Pons (tissue), 1 donor: ENCODE data around the gene IQSEC1.
"Not testable (repeated sequence)": the region's sequence is repeated elsewhere in the genome, so short reads cannot be mapped to it uniquely, and the experiment has no call there.

Source experiments
- DNase-seq: peaks from one replicate; pipeline ENCODE4 v3.0.0-alpha.2; 2016; ENCODE audit warnings: low spot score

IQSEC1 gene

DNA sequence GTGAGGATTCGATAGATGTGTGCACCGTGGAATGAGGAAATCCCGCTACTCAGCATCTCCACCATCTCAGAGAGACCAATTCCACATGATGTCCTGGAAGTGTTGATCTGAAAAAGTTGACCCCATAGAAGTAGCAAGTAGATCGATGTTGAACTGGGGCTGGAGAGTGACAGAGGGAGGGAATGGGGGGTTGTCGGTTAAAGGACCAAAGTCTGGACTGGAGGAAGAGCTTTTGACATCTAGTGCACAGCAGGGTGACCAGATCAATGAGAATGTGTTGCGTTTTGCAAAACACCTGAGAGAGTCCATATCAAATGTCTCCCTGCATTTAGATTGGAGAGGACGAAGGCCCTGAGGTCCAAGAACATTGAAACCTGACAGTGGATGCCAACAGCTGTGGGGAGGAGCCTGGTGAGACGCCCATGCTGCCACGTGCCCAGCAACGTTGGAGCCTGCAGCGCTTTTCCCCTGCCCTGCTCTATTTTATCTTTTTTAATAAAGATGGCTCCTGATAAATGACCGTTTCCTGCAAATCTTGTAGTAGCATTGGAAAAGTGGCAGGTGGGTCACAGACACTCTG lies 201.7 kb downstream of the IQSEC1 start:
- DNase-seq = no peak

DNA sequence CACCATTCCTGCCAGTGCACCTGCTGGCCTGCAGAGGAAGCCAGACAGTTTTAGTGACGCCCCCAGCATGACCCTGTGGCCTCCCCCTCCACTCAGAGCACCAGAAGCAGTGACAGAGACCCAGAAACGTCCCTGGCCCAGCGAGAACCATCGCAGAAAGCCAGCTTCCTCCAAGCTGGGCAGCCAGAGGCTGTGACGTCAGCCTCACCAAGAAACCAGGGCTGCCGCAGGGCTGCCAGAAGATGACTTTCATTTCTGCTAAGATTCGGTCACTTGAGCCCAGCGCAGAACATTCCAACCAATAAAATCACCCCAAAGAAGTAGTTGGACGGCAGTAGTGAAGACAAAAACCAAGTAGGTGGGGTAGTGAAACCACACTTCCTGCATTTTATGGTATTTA lies 202.3 kb downstream of the IQSEC1 start:
- DNase-seq = peak; percentile 37

DNA sequence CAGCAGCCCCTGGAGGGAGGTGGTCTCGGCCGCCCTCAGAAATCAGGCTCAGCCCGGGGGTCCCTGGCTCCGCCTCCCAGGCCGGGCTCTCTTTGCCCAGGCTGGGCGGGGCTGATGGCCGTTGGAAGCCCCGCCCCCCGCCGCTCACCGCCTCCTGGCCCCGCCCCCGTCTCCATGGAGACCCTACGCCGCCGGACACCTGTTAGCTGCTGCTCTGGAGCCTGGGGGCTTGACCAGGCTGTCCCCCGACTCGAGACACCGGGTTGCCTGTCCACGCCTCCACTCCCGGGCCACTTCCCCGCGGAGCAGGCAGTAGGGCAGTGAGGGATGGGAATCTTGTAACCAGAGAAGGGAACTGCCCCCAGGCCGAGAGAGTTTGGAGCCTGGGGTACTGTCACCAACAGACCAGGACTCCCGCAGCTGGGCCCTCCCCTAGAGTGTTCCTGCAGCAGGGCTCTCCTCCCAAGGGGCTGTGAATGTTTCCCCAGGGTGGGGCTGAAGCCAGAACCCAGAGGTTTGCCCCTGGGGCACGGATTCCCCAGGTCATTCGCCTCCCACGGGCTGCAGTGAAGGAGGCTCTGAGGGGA lies 204.1 kb downstream of the IQSEC1 start:
- no peak for DNase-seq

DNA sequence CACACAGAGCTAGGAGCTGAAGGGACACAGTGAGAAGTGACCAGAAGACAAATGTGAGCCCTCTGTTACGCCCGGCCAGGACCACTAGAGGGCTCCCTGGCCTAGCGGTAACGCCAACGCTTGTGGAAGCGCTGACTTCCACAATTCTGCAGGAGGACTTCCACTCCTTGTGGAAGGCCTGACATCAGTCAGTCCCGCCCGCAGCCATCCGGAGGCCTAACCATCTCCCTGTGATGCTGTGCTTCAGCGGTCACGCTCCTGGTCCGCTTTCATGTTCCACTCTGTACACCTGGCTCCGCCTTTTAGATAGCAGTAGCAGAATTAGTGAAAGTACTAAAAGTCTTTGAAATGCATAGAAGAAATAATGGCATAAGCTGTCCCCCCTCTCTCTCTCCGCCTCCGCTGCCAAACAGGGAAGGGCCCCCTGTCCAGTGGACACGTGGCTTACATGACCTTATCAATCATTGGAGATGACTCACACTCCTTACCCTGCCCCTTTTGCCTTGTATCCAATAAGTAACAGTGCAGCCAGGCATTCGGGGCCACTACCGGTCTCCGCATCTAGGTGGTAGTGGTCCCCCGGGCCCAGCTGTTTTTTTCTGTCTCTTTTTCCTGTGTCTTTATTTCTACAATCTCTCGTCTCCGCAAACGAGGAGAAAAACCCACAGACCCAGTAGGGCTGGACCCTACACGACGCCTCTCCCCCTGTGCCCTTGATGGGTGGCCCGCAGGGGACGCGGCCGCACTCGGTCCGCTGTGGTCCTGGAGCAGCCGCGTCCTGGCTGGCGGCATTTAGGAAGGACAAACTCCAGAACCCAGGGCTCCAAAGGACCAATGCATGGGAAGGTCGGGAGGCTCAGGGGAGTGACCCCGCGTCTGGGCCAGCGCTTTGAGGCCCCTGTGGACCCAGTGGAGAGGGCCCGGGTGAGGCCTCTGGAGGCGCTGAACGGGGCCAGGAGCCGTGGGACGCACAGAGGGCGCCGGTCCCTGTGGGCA lies 204.9 kb downstream of the IQSEC1 start:
- peak; percentile 91 for DNase-seq

DNA sequence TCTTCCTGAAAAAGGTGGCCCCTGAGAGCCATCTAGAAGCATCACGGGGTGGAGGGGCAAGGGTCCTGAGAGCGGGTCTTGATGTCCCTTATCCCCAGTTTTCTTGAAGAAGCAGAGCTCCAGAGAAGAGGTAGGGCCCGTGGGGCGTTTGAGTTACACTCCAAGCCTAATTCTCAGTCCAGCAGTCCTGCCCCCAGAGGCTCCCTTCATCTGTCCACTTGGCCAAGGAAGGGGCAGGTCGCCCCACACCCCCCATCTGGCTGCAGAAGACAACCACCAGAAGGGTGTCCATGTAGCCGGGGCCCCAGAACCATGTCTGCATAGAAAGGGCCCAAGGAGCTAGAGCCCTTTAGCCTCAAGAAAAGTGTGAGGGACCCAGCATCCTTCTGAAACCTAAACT lies 206.4 kb downstream of the IQSEC1 start:
- DNase-seq = no peak

DNA sequence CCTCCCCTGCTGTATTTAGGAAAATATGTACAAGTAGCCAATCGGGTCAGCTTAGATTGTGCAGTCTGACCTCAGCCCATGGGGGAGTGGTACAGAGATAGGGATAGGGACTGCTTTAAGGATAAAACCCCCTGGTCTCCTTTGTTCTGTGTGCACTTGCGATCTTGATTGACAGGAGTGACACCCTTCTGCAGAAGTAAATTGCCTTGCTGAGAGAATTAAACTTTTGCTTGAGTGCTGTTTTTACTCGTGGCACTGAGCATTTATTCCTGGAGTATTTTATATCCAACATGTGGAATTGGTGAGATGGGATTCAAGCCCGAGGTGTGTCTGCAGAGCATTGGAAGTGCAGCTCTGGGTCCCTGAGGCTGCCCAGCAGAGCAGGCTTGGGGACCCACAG lies 208.0 kb downstream of the IQSEC1 start:
- no peak for DNase-seq

DNA sequence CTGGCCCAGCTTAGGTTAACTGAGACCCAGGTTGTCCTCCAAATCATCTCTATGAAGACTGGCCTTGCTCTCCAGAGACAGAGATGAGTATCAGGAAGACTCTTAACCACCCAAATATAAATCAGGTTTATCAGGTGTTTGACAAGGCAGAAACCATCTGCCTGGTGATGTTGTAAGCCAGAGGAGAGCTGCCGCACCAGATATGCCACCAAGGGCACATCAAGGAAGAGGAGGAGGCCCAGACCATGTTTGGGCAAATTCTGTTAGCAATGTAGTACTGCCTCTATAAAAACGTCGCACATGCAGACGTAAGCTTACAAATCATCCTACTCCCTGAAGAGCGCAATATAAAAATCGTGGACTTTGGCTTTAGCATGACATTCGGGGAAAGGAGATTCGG lies 210.8 kb downstream of the IQSEC1 start:
- DNase-seq = no peak

DNA sequence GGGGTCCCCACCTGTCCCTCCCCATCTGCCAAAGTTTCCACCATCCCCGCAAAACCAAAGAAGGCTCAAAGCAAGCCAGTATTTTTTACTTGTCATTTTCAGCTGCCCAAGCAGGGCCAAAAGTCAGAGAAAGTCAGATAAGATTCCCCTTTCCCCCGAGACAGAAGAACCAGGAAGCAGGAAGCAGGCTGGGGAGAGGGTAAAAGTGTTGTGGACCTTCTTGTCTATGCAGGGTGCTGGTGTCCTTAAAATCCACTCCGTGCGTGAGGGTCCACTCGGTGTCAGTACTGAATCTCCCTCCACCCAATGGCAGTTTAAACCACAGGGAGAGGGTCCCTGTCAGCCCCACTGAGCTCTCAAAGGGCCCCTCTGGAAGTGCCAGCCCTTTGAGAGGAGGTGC lies 211.6 kb downstream of the IQSEC1 start:
- DNase-seq = no peak

DNA sequence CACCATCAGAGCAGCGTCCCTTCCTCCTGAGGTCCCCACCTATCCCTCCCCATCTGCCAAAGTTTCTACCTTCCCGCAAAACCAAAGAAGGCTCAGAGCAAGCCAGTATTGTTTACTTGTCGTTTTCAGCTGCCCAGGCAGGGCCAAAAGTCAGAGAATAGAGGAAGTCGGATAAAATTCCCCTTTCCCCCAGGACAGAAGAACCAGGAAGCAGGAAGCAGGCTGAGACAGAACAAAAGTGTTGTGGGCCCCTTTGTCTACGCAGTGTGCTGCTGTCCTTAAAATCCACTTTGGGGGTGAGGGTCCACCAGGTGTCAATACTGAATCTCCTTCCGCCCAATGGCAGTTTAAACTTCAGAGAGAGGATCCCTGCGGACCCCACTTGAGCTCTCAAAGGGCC lies 213.4 kb downstream of the IQSEC1 start:
- DNase-seq = no peak

DNA sequence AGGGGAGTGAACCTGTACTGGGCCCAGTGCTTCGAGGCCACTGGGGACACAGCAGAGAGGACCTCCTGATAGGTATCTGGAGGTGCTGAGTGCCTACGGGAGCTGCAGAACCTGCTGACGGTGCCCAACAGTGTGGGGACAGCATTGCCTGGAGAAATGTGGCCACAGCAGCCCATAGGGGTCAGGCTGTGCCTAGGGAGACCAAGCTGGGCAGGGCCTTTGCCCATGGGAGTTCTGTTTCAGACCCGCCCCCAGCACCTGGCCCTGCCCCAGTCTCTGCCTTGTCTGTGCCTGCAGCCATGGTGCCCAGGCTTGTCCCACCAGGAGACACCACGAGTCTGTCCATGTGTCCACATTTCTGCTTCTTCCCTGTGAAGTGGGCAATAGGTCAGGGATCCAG lies 216.6 kb downstream of the IQSEC1 start:
- DNase-seq = no peak

DNA sequence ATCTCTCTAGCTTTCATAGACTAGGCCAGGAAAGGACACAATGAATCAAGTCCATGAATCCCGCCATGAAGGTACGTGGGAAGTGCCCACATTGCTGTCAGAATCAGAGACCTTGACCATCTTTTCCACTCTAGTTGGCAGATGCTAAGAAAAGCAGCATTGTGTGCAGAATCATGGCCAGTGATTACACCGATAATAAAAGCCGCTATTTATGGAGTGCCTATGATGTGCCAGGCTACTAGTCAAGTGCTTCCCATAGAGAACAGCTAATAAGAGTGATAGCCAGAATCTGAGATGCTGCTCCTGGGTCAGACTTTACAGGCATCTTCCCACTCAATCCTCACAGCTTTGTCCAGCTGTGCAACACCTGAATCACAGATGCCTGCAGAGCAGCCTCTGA lies 218.7 kb downstream of the IQSEC1 start:
- peak; percentile 65 for DNase-seq

DNA sequence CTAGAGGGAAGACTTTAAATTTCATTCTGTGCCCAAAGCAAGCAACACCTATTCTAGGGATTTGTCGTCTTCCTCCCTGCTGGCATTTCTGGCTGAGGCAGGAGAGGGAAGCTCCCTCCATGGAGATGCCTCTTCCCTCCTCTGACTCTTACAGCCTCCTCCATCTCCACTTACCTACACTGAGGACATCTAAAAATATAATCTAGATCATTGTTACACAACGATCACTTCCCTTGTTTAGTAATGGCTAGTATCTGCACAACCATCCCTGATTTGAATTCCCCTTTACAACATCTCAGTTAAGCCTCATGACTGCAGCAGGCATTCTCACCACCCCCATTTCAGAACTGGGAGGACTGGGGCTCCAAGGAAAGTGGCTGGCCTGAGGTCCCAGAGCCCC lies 219.4 kb downstream of the IQSEC1 start:
- not testable (repeated sequence) for DNase-seq

DNA sequence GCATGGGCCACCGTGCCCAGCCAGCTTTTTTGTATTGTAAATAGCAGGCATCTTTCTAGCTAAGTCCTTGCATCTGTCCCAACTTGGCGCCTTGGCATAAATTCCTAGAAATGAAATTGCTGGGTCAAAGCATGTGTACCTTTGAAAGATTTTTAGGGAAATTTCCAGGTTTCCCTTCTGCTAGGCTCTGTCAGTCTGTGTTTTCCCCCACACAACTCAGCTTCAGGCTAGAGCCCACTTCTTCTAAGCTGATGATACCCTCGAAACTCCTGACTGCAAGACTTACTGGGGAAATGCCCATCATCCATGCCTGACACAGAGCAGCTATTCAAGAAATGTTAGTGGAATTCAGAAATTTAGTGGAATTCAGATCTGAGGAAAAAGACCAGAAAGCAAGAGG lies 221.0 kb downstream of the IQSEC1 start:
- DNase-seq = no peak
